ENCODE data around the gene NXF2B. TPM values are rescaled to one million over a fixed set of nuclear protein-coding genes. Genes with fewer than 3 reads are reported as not detected.
"Not testable (repeated sequence)": the region's sequence is repeated elsewhere in the genome, so short reads cannot be mapped to it uniquely, and the experiment has no call there.

Gene NXF2B, protein sequence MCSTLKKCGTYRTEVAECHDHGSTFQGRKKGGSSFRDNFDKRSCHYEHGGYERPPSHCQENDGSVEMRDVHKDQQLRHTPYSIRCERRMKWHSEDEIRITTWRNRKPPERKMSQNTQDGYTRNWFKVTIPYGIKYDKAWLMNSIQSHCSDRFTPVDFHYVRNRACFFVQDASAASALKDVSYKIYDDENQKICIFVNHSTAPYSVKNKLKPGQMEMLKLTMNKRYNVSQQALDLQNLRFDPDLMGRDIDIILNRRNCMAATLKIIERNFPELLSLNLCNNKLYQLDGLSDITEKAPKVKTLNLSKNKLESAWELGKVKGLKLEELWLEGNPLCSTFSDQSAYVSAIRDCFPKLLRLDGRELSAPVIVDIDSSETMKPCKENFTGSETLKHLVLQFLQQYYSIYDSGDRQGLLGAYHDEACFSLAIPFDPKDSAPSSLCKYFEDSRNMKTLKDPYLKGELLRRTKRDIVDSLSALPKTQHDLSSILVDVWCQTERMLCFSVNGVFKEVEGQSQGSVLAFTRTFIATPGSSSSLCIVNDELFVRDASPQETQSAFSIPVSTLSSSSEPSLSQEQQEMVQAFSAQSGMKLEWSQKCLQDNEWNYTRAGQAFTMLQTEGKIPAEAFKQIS
- not detected for total RNA-seq
- long read RNA-seq: 0 reads

DNA sequence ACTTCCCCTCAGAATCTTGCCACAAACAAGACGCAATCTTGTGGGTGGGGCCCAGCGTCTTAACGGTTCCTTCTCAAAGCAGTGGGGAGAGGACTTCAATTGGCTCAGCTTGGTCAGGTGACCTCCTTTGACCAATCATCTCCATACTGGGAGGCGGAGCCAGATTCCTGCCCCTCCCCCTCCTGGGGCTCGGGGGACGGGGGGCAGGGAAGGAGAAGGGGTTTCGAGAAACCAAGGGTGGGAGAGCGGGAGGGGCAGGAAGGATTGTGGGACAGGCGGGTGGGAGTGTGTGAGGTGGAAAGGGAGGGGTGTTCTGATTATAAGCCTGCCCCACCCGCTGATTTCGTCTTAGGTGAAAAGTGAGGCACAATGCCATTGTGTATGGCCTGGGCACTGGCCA, at the start of gene NXF2B:
Gene NXF2B, minus strand, starts transcription at position 101 of the 400 bp plus-strand sequence. CDS start 59,972 bp downstream, outside the sequence.
- H3K27me3 ChIP-seq (ENCODE audit: low read depth); H3K4me3 ChIP-seq; H3K36me3 ChIP-seq; intact Hi-C loops (cut with micrococcal nuclease); DNase-seq; H3K9me3 ChIP-seq (replicated peaks); H3K4me1 ChIP-seq; H3K27ac ChIP-seq (replicated peaks): not testable (repeated sequence)

- H3K4me1 ChIP-seq; H3K4me3 ChIP-seq; DNase-seq; H3K36me3 ChIP-seq; H3K9me3 ChIP-seq (replicated peaks); H3K27me3 ChIP-seq (ENCODE audit: low read depth); H3K27ac ChIP-seq (replicated peaks); intact Hi-C loops (cut with micrococcal nuclease): not testable (repeated sequence)
Observed at GRCh38 chrX:102478765-102479164, 39.0 kb upstream of the NXF2B start.

DNA sequence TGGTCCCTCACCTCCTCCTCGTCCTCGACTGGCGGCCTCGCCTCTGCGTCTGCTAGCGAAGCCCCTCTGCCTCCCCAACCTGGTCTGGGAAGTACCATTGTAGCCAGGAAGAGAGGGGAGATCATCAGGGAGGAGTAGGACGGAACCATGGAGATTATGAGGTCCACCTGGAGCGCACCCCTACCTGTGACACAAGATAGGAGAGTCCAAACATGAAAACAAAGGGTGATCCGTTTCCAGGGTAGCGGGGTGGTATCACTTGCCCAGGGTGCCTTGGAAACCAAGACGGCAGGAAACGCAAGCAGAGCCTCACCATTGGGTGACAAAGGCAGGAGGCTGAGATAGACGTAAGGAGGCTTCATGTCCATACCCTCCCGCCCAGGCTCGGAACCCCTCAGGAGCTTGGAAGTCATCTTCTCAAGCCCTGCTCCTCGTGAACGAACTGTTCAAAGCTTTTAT, 32.0 kb upstream of the NXF2B start, which contains the start of gene TCP11X2:
Gene TCP11X2, minus strand, starts transcription at position 51 of the 459 bp plus-strand sequence.
- H3K36me3 ChIP-seq, H3K4me3 ChIP-seq: not testable (repeated sequence)

GRCh38 chrX:102470215-102470614, 30.4 kb upstream of the NXF2B start:
- H3K27ac ChIP-seq (replicated peaks); H3K36me3 ChIP-seq; H3K9me3 ChIP-seq (replicated peaks); H3K4me3 ChIP-seq; DNase-seq; H3K4me1 ChIP-seq; H3K27me3 ChIP-seq (ENCODE audit: low read depth); intact Hi-C loops (cut with micrococcal nuclease): not testable (repeated sequence)

More for the DNA sequence above, 32.0 kb upstream of the NXF2B start, which contains the start of gene TCP11X2:
- H3K27ac ChIP-seq (replicated peaks); DNase-seq; intact Hi-C loops (cut with micrococcal nuclease); H3K4me1 ChIP-seq; H3K9me3 ChIP-seq (replicated peaks); H3K27me3 ChIP-seq (ENCODE audit: low read depth): not testable (repeated sequence)

DNA sequence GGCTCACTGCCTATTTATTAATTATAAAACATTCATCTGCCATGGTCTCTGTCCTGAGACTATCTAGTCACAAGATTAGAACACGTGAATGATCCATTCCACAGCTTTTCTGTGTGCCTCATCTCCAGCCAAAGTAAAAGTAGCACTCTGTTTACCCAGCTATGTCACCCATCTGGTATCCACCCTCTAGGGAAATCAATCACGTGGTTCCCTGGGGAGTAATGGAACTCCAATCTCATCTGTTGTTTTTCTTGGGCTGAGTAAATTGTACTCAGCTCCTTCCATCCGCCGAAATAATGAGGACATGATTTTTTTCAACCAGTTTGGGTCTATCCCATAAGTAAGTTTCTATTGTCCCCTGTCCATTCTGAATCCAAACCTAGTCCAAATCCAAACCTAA, 18.8 kb upstream of the NXF2B start:
- DNase-seq; H3K4me1 ChIP-seq; H3K36me3 ChIP-seq; H3K9me3 ChIP-seq (replicated peaks); intact Hi-C loops (cut with micrococcal nuclease); H3K27ac ChIP-seq (replicated peaks); H3K4me3 ChIP-seq; H3K27me3 ChIP-seq (ENCODE audit: low read depth): not testable (repeated sequence)

DNA sequence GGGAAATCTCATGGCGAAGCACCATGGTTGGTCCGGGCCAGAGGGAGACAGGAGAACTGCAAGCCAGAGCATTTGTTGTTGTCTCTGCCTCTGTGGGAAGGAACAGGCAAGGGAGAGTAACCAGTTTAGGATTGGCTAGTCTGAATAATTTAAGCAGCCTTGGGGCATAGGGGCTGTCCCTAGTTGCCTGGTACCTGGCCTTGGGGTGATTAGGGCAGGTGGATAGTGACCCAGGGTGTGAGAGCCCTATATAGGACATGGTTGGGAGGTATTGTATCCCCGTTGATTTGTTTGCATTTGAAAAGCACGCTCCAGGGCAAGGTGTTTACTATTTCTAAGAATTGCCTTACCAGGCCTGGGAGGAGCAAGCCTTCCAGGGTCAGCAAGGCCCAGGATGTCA, 25.3 kb downstream of the NXF2B start:
- H3K4me3 ChIP-seq; H3K27me3 ChIP-seq (ENCODE audit: low read depth); H3K27ac ChIP-seq (replicated peaks); DNase-seq; H3K4me1 ChIP-seq; H3K9me3 ChIP-seq (replicated peaks); H3K36me3 ChIP-seq; intact Hi-C loops (cut with micrococcal nuclease): not testable (repeated sequence)

- TF ChIP-seq, protein P1, sequence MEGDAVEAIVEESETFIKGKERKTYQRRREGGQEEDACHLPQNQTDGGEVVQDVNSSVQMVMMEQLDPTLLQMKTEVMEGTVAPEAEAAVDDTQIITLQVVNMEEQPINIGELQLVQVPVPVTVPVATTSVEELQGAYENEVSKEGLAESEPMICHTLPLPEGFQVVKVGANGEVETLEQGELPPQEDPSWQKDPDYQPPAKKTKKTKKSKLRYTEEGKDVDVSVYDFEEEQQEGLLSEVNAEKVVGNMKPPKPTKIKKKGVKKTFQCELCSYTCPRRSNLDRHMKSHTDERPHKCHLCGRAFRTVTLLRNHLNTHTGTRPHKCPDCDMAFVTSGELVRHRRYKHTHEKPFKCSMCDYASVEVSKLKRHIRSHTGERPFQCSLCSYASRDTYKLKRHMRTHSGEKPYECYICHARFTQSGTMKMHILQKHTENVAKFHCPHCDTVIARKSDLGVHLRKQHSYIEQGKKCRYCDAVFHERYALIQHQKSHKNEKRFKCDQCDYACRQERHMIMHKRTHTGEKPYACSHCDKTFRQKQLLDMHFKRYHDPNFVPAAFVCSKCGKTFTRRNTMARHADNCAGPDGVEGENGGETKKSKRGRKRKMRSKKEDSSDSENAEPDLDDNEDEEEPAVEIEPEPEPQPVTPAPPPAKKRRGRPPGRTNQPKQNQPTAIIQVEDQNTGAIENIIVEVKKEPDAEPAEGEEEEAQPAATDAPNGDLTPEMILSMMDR (IDR thresholded peaks at IDR 0.05; ENCODE audit: borderline replicate concordance): peak; percentile 72
- H3K27me3 ChIP-seq (ENCODE audit: low read depth): no peaks in the 10 kb centered on the region
- DNase-seq: peak; percentile 17
- no peak overlapping the region for H3K27ac ChIP-seq (replicated peaks)
- H3K4me3 ChIP-seq: no peak overlapping the region
- H3K4me1 ChIP-seq: no peaks in the 10 kb centered on the region
- intact Hi-C loops (cut with micrococcal nuclease): no loop called here
- H3K36me3 ChIP-seq: no peaks in the 10 kb centered on the region
- no peaks in the 10 kb centered on the region for H3K9me3 ChIP-seq (replicated peaks)
Observed at GRCh38 chrX:102345916-102346315, 93.9 kb downstream of the NXF2B start.

- Histone ChIP-seq H3K4me1 (no peaks in the 10 kb centered on the region), H3K27ac (replicated peaks) (no peak overlapping the region), H3K4me3 (no peak overlapping the region), H3K27me3 (ENCODE audit: low read depth) (no peaks in the 10 kb centered on the region), H3K9me3 (replicated peaks) (no peaks in the 10 kb centered on the region), H3K36me3 (no peaks in the 10 kb centered on the region)
- intact Hi-C loops (cut with micrococcal nuclease): no loop called here
- no peak for DNase-seq
- TF ChIP-seq, protein P1 (IDR thresholded peaks at IDR 0.05; ENCODE audit: borderline replicate concordance): peak; percentile 28
Observed at GRCh38 chrX:102341867-102342266, 97.9 kb downstream of the NXF2B start.
